Measurements from ENCODE around the gene YOD1. TPM values are rescaled to one million over a fixed set of nuclear protein-coding genes. Genes with fewer than 3 reads are reported as not detected.

YOD1 gene
- total and polyA plus RNA-seq, 2 of the 4 experiments (the other 2 are of a cell fraction), result 1.8 to 5.4 TPM

DNA sequence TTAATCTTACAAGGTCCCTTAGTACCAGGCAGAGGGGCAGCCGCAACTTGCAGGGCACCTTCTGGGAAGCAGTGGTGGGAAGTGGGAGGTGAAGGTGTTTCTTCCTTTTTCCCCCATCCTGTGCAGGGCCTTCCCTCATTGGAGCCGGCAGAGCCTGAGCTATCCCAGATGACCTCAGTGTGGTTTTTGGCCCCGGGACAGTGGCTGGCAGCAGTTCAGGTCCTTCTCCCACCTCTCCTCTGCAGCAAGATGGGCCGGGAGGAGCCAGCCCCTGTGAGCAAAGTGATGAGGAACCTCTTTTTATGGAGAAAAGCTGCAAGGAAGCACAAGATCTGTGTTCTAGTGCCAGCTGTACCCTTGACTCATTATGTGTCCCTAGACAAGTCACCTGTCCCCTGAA is 8.9 kb upstream of the YOD1 start:
- no peaks in the 10 kb centered on the region for H3K79me1 ChIP-seq (ENCODE audit: low read depth in 1 of 2, low read length in 2 of 2)
- no peaks in the 10 kb centered on the region for H3K4me1 ChIP-seq (ENCODE audit: control insufficient read depth, insufficient read depth, low read length)
- DNase-seq (no peak), ATAC-seq (ENCODE audit: low read depth) (no peak)
- no peaks in the 10 kb centered on the region; the same call in 1 of the 2 replicates for H3K9me1 ChIP-seq (ENCODE audit: insufficient read depth, low read length)
- H3K4me2 ChIP-seq (ENCODE audit: low read depth, low read length), result no peak overlapping the region
- H2BK5ac ChIP-seq (ENCODE audit: low read depth, low read length, poor library complexity, severe bottlenecking), result no peak overlapping the region
- no TSS peak for BruUV-seq (replicated peaks)
- H2AFZ ChIP-seq (replicated peaks; ENCODE audit: low read length, poor library complexity), result no peak overlapping the region
- H3K4me3 ChIP-seq (ENCODE audit: insufficient read depth, low read depth, low read length), result no peak overlapping the region
- H3K36me3 ChIP-seq (ENCODE audit: control insufficient read depth, insufficient read depth, low read length), result no peaks in the 10 kb centered on the region
- H2AK5ac ChIP-seq (ENCODE audit: low read depth, low read length), result no peak overlapping the region
- H3K9me3 ChIP-seq (ENCODE audit: control insufficient read depth, insufficient read depth, low read length), result no peaks in the 10 kb centered on the region
- no peak overlapping the region for H3K4ac ChIP-seq (ENCODE audit: low read depth, low read length)
- no peak overlapping the region for H2BK120ac ChIP-seq (ENCODE audit: low read depth, low read length)
- ChIA-PET POLR2A (ENCODE audit: unreplicated experiment) (no interaction called here), CTCF (interaction anchor here (0.8 kb wide), 1 partner anchor 14 kb away, joined by 3 read pairs; no protein-coding TSS in a partner anchor)
- no peak overlapping the region for H3K23ac ChIP-seq (ENCODE audit: low read depth, low read length)
- H4K20me1 ChIP-seq (ENCODE audit: insufficient read depth, low read length), result no peaks in the 10 kb centered on the region
- no peak overlapping the region for H3K56ac ChIP-seq (ENCODE audit: extremely low read depth, insufficient read depth, low read length)
- H3K27me3 ChIP-seq (ENCODE audit: control insufficient read depth, insufficient read depth, low read length), result peaks cover 2% of the 10 kb centered on the region
- dilution Hi-C loops (cut with HindIII; ENCODE audit: low sequenced_read_pairs, unreplicated experiment), result no loop called here
- no peak overlapping the region for H4K5ac ChIP-seq (ENCODE audit: low read depth, low read length)
- H3K14ac ChIP-seq (replicated peaks; ENCODE audit: low read depth, low read length), result no peak overlapping the region
- no peak overlapping the region for H2BK15ac ChIP-seq (ENCODE audit: low read depth, low read length)
- H2BK20ac ChIP-seq (ENCODE audit: low read depth, low read length), result no peak overlapping the region
- no CpG with 5 or more reads among the region's 4 CpGs for WGBS, 2 experiments (ENCODE audit: extremely low coverage in 2 of 2, insufficient read length in 1 of 2)
- no peak overlapping the region for H4K8ac ChIP-seq (ENCODE audit: low read depth in 2 of 2, low read length in 2 of 2)
- intact Hi-C loops (cut with micrococcal nuclease), result no loop called here
- no peak overlapping the region for H4K91ac ChIP-seq (ENCODE audit: insufficient read depth, low read depth, low read length)
- in situ Hi-C loops (cut with MboI; ENCODE audit: low sequenced_read_pairs), result no loop called here
- no peak overlapping the region for H2AK9ac ChIP-seq (replicated peaks; ENCODE audit: low read depth, low read length, poor library complexity)
- TF ChIP-seq, protein P1, sequence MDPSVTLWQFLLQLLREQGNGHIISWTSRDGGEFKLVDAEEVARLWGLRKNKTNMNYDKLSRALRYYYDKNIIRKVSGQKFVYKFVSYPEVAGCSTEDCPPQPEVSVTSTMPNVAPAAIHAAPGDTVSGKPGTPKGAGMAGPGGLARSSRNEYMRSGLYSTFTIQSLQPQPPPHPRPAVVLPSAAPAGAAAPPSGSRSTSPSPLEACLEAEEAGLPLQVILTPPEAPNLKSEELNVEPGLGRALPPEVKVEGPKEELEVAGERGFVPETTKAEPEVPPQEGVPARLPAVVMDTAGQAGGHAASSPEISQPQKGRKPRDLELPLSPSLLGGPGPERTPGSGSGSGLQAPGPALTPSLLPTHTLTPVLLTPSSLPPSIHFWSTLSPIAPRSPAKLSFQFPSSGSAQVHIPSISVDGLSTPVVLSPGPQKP (IDR thresholded peaks at IDR 0.05; ENCODE audit: borderline replicate concordance, low read depth, low read length), result no peak
- TF ChIP-seq MXI1 (IDR thresholded peaks at IDR 0.05; ENCODE audit: borderline replicate concordance, low read depth, low read length) (no peak), BHLHE40 (IDR thresholded peaks at IDR 0.05; ENCODE audit: low read depth, low read length) (no peak), MAZ (IDR thresholded peaks at IDR 0.05; ENCODE audit: borderline replicate concordance, low read depth, low read length) (no peak), MAFK (IDR thresholded peaks at IDR 0.05; ENCODE audit: low read depth, low read length) (no peak), RAD21 (IDR thresholded peaks at IDR 0.05; ENCODE audit: low read length) (no peak), CEBPB (IDR thresholded peaks at IDR 0.05; ENCODE audit: low read depth, low read length) (no peak), POLR2A (IDR thresholded peaks at IDR 0.05; ENCODE audit: low read depth, low read length) (no peak), NFE2L2 (IDR thresholded peaks at IDR 0.05; ENCODE audit: low read depth, low read length) (no peak), CHD1 (IDR thresholded peaks at IDR 0.05; ENCODE audit: low read depth, low read length) (no peak), FOS (IDR thresholded peaks at IDR 0.05; ENCODE audit: low read depth, low read length) (no peak), RFX5 (IDR thresholded peaks at IDR 0.05; ENCODE audit: low read depth, low read length) (no peak)
- TF ChIP-seq, protein P2, sequence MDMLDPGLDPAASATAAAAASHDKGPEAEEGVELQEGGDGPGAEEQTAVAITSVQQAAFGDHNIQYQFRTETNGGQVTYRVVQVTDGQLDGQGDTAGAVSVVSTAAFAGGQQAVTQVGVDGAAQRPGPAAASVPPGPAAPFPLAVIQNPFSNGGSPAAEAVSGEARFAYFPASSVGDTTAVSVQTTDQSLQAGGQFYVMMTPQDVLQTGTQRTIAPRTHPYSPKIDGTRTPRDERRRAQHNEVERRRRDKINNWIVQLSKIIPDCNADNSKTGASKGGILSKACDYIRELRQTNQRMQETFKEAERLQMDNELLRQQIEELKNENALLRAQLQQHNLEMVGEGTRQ (IDR thresholded peaks at IDR 0.05; ENCODE audit: low read depth, low read length), result no peak
- H3K18ac ChIP-seq (ENCODE audit: low read depth, low read length), result no peak overlapping the region
- no peak overlapping the region for H3K27ac ChIP-seq (ENCODE audit: insufficient read depth, low read length)
- no peak overlapping the region for H3K9ac ChIP-seq (ENCODE audit: low read depth, low read length)

Measured in IMR-90 (cell line).